Activated CD4-positive, CD25-positive, alpha-beta regulatory T cell (primary cell): ENCODE data around the gene ARHGEF33.
A peak's percentile ranks its signal among the peaks of the same experiment; 100 is the strongest.

ENCODE experiments used
- DNase-seq, 4 experiments: peaks; one replicate each; lab custom pipeline; 2025; lab: John Stamatoyannopoulos, UW

Gene ARHGEF33

DNA sequence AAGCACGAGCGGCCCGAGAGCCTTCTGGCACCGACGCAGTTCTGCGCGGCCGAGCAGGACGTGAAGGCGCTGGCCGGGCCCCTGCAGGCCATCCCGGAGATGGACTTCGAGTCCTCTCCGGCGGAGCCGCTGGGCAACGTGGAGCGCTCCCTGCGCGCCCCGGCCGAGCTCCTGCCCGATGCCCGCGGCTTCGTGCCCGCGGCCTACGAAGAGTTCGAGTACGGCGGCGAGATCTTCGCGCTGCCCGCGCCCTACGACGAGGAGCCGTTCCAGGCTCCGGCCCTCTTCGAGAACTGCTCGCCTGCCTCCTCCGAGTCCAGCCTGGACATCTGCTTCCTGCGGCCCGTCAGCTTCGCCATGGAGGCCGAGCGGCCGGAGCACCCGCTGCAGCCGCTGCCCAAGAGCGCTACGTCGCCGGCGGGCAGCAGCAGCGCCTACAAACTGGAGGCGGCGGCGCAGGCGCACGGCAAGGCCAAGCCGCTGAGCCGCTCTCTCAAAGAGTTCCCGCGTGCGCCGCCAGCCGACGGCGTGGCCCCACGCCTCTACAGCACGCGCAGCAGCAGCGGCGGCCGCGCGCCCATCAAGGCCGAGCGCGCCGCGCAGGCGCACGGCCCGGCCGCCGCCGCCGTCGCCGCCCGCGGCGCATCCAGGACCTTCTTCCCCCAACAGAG, 70.4 kb downstream of the ARHGEF33 start:
- peak; percentile 5 to 38 (median 26) for DNase-seq

GRCh38 chr2:38960609-38961320, 71.1 kb downstream of the ARHGEF33 start:
- no peak for DNase-seq

GRCh38 chr2:38966006-38966405, 76.3 kb downstream of the ARHGEF33 start:
- DNase-seq = no peak

DNA sequence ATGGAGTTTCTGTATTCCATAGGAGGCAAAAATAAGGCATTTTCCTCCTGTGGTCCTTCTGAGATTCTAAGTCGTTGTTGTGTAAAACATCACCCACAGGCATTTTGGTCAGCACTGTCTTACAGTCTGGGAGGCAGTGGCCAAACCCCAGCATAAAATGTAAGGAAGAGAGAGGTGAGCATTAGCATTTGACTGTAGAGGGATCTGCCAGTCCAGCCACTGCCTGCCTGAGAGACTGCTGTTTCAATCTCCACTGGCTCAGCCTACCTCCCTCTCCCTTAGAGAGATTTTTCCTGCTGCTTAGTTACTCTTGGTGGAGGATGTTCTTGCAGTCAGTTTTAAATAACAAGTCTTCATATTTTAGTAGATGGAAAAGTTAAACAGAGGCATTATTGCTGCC, 77.0 kb downstream of the ARHGEF33 start:
- no peak for DNase-seq

- no peak for DNase-seq
Observed at GRCh38 chr2:38968021-38968420, 78.3 kb downstream of the ARHGEF33 start.

DNA sequence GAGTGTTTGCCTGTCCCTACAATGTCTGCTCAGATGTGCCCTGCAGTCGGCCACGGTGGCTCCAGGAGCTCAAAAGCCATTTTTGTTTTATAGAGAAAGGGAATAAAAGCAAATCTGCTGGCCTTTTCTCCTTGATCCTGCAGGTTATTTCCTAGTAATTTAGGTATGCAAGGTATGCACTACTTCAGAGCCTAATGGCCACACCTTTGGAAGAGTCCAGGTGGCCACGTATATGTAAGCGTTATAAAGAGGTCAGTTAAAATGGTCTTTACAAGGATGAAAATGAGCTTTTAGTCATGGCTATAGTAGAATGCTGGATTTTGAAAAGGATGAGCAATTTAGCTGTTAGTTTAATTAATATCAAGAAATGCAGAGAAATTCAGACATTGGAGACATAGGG, 81.7 kb downstream of the ARHGEF33 start:
- no peak for DNase-seq

GRCh38 chr2:38973266-38973665, 83.6 kb downstream of the ARHGEF33 start:
- DNase-seq = no peak

DNA sequence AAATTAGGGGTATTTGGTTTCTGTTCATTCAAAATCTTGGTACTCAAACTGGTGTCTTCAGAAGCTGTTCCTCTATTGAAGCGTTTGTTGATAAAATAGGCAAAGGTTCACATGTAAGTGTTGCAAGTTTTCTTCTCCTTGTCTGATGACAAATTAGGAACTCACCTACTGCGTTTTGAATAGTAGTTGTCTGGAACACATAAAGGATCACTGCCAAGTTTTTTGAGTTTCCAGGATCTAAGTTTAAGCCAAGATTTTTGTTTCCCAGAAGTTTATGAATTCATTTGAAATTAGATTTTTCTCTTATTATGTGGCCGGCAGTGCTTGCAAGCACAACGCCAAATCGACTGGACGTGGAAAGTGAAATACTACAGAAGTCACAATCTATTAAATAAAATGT, 85.4 kb downstream of the ARHGEF33 start:
- DNase-seq = no peak

DNA sequence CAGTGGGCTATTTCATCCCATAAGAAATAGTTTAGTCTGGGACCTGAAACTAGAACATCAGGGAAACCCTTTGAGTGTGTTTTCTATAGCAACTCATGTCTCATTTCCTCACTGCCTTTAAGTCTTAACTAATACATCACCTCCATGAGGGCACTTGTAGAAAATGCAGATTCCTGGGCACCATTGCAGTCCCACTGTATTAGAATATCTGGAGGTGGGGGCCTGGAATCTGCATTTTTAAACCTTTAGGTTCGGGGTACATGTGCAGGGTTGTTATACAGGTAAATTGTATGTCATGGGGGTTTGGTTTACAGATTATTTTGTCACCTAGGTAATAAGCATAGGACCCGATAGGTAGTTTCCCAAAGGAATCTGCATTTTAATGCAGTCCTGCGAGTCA, 87.4 kb downstream of the ARHGEF33 start:
- DNase-seq = no peak

- DNase-seq = no peak
Observed at GRCh38 chr2:38978296-38978903, 88.7 kb downstream of the ARHGEF33 start.

GRCh38 chr2:38978908-38979307, 89.2 kb downstream of the ARHGEF33 start:
- no peak for DNase-seq

GRCh38 chr2:38981003-38981669, 91.5 kb downstream of the ARHGEF33 start:
- DNase-seq = no peak

DNA sequence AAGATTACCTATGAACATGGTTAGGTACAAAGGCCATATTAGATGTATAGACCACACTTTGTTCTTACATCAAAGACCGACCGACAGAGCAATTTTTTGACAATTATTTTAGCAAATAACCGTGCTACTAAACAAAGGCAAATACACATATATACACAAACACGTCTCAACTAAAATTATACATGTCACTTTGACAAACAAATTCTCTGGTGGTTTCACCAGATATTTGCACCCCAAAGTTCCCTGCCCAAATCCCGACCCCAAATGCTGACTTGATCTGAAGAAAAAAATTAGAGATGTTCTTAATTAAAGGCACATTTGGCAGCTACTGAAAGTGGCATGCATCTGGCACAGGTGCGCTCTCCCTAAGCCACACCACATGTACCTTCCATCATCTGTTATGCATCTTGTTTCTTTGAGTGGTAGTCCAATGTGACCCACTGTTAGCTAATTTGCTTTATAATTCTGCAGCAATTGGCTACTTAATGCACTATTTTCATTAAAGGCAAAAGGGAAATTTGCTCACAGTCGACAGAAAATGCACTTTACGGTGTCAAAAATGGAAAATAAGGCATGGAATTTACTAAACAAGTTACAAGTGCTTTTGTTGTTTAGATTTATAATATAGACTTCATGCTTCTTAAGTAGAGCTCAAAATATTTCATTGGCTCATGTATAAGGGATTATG, 92.1 kb downstream of the ARHGEF33 start:
- DNase-seq = no peak

DNA sequence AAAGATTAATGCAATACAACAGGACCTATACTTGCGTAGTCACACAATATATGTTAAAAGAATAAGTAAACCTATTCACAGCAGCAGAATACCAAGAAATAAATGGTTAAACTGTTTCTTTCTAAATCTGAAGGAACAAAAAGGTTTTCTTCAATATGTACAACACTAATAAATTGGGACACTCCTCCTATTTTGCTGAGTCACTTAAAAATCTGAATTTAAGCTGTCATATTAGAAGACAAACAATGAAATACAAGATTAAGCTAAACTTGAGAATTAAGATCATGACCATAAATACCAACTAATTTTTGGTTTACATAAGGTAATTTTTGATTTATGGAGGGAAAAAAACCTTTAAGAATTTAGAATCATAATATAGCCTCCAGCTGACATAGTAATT, 92.8 kb downstream of the ARHGEF33 start:
- DNase-seq = no peak

GRCh38 chr2:38988716-38989115, 99.0 kb downstream of the ARHGEF33 start:
- no peak for DNase-seq

- no peak for DNase-seq
Observed at GRCh38 chr2:38991899-38992298, 102.2 kb downstream of the ARHGEF33 start.

GRCh38 chr2:38997781-38998180, 108.1 kb downstream of the ARHGEF33 start:
- no peak for DNase-seq

GRCh38 chr2:39000552-39000951, 110.9 kb downstream of the ARHGEF33 start:
- no peak for DNase-seq

DNA sequence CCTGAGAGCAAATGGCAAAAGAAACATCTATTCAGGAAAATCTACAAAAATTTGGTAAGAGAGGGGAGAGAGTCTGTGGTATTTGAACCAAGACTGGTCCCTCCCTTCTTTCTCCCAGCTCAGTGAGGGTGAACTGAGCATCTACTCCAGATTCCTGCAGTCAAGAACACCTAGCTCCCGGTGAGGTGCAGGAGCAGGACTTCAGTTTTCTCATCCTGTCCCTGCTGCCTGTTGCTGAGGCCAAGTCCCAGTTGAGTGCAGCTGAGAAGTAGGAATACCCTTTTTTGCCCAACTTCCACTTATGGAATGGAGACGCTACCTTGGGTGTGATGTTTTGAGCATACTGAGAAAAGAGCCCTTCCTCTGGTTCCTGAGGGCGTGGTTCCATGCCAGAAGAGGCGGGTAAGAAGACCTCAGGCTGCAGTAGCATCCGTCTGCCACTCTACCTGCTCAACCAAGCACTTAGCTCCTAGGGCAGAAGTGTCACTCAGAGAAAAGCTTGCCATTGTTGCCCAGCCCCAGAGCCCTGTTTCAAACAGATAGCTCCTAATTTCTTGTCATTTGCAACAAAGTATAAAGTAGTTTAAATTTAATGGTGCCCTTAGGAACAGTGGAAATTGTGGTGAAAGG, 118.3 kb downstream of the ARHGEF33 start:
- DNase-seq = no peak

- no peak for DNase-seq
Observed at GRCh38 chr2:39008665-39009064, 119.0 kb downstream of the ARHGEF33 start.

GRCh38 chr2:39013871-39014270, 124.2 kb downstream of the ARHGEF33 start:
- DNase-seq = no peak

DNA sequence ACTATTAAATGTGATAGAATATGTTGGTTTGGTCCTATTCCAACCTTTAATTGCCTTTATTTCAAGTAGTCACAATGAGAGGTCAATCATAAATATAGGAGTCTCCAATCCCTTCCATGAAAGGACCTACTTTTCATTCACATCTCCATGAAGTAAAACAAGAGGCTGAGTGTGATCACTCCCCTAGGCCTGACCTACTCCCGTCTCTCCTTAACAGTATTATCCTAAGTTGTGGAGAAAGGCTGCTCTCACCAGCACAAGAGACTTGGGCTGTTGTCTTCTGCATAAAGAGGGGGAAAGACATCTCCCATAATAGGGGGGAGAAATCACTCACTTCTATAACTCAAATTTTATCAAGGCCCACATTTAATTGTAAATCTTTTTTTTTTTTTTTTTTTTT, 125.7 kb downstream of the ARHGEF33 start:
- DNase-seq = no peak
